ENCODE results near the gene GADL1. TPM values are rescaled to one million over a fixed set of nuclear protein-coding genes. Genes with fewer than 3 reads are reported as not detected.

Gene GADL1
- total RNA-seq, 1 experiment from 2014 or later: not detected

DNA sequence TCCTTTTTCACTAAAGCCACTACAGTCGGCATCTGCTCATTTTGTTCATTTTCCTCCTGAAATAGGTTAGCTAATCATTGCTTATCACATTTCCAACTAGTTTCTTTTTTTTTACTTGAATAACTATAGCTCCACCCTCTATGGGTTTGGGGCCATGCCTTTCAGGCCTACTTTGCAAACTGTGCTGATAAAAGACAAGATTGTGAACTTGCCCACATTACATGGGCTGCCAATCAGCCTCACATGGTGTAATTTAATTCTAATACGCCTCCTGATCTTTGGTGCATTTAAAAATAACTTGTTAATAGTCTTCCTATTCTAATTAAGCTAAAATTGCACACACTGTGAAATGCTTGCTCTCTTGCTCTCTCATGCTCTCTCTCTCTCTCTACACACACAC is 197.6 kb downstream of the GADL1 start:
- intact Hi-C loops (cut with micrococcal nuclease): no loop called here
- BruUV-seq (replicated peaks): no TSS peak
- H2AFZ ChIP-seq (ENCODE audit: low read depth, low read length, poor library complexity, severe bottlenecking): no peak overlapping the region
- no peak overlapping the region for H3K27ac ChIP-seq (ENCODE audit: low read depth, low read length)
- RAD21 ChIA-PET (ENCODE audit: low non-redundant PET in 1 of 2, low total read pairs in 2 of 2, uncharacterized antibody in 2 of 2, unreplicated experiment in 2 of 2): no interaction called here
- peaks cover 11% of the 10 kb centered on the region; the same call in 1 of the 2 replicates for H3K79me2 ChIP-seq (ENCODE audit: insufficient read depth, low read length)
- H3K4me1 ChIP-seq (ENCODE audit: control insufficient read depth in 1 of 2, insufficient read depth in 2 of 2, low read length in 2 of 2): peaks cover 3 to 10% of the 10 kb centered on the region in 2 experiments; a peak in 2 of 4 replicates
- H3K9me3 ChIP-seq (ENCODE audit: control insufficient read depth in 1 of 2, insufficient read depth in 1 of 2, low read depth in 1 of 2, low read length in 2 of 2): no peaks in the 10 kb centered on the region
- DNase-seq (ENCODE audit: low read depth, low spot score): no peak
- no peak for ATAC-seq
- TF ChIP-seq SP1 (IDR thresholded peaks at IDR 0.05; ENCODE audit: low read depth) (no peak), SRF (IDR thresholded peaks at IDR 0.05; ENCODE audit: low read depth) (no peak), EZH2phosphoT487 (IDR thresholded peaks at IDR 0.05; ENCODE audit: borderline replicate concordance) (no peak), EGR1 (IDR thresholded peaks at IDR 0.05; ENCODE audit: low read depth) (no peak), ZNF274 (IDR thresholded peaks at IDR 0.05; ENCODE audit: low read depth, low read length) (no peak), TCF7L2 (IDR thresholded peaks at IDR 0.05; ENCODE audit: borderline replicate concordance, extremely low read depth, insufficient read depth, insufficient read length) (no peak), FOSL1 (IDR thresholded peaks at IDR 0.05; ENCODE audit: low read depth) (no peak), ELF1 (IDR thresholded peaks at IDR 0.05; ENCODE audit: borderline replicate concordance, low read depth) (no peak), RAD21 (IDR thresholded peaks at IDR 0.05; ENCODE audit: low read depth) (no peak), EZH2 (IDR thresholded peaks at IDR 0.05) (no peak), JUND (IDR thresholded peaks at IDR 0.05) (no peak)
- TF ChIP-seq, protein P1, sequence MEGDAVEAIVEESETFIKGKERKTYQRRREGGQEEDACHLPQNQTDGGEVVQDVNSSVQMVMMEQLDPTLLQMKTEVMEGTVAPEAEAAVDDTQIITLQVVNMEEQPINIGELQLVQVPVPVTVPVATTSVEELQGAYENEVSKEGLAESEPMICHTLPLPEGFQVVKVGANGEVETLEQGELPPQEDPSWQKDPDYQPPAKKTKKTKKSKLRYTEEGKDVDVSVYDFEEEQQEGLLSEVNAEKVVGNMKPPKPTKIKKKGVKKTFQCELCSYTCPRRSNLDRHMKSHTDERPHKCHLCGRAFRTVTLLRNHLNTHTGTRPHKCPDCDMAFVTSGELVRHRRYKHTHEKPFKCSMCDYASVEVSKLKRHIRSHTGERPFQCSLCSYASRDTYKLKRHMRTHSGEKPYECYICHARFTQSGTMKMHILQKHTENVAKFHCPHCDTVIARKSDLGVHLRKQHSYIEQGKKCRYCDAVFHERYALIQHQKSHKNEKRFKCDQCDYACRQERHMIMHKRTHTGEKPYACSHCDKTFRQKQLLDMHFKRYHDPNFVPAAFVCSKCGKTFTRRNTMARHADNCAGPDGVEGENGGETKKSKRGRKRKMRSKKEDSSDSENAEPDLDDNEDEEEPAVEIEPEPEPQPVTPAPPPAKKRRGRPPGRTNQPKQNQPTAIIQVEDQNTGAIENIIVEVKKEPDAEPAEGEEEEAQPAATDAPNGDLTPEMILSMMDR (IDR thresholded peaks at IDR 0.05 in 2 of 3, conservative IDR thresholded peaks at IDR 0.05 in 1 of 3; ENCODE audit: borderline replicate concordance in 1 of 3, insufficient read depth in 1 of 3, low read depth in 2 of 3, low read length in 2 of 3): no peak
- TF ChIP-seq, protein P2, sequence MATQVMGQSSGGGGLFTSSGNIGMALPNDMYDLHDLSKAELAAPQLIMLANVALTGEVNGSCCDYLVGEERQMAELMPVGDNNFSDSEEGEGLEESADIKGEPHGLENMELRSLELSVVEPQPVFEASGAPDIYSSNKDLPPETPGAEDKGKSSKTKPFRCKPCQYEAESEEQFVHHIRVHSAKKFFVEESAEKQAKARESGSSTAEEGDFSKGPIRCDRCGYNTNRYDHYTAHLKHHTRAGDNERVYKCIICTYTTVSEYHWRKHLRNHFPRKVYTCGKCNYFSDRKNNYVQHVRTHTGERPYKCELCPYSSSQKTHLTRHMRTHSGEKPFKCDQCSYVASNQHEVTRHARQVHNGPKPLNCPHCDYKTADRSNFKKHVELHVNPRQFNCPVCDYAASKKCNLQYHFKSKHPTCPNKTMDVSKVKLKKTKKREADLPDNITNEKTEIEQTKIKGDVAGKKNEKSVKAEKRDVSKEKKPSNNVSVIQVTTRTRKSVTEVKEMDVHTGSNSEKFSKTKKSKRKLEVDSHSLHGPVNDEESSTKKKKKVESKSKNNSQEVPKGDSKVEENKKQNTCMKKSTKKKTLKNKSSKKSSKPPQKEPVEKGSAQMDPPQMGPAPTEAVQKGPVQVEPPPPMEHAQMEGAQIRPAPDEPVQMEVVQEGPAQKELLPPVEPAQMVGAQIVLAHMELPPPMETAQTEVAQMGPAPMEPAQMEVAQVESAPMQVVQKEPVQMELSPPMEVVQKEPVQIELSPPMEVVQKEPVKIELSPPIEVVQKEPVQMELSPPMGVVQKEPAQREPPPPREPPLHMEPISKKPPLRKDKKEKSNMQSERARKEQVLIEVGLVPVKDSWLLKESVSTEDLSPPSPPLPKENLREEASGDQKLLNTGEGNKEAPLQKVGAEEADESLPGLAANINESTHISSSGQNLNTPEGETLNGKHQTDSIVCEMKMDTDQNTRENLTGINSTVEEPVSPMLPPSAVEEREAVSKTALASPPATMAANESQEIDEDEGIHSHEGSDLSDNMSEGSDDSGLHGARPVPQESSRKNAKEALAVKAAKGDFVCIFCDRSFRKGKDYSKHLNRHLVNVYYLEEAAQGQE (IDR thresholded peaks at IDR 0.05; ENCODE audit: low read depth): no peak
- TF ChIP-seq, protein P3, sequence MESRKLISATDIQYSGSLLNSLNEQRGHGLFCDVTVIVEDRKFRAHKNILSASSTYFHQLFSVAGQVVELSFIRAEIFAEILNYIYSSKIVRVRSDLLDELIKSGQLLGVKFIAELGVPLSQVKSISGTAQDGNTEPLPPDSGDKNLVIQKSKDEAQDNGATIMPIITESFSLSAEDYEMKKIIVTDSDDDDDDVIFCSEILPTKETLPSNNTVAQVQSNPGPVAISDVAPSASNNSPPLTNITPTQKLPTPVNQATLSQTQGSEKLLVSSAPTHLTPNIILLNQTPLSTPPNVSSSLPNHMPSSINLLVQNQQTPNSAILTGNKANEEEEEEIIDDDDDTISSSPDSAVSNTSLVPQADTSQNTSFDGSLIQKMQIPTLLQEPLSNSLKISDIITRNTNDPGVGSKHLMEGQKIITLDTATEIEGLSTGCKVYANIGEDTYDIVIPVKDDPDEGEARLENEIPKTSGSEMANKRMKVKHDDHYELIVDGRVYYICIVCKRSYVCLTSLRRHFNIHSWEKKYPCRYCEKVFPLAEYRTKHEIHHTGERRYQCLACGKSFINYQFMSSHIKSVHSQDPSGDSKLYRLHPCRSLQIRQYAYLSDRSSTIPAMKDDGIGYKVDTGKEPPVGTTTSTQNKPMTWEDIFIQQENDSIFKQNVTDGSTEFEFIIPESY (IDR thresholded peaks at IDR 0.05; ENCODE audit: extremely low read depth, insufficient replicate concordance, low read length): no peak
- TF ChIP-seq, protein P4, sequence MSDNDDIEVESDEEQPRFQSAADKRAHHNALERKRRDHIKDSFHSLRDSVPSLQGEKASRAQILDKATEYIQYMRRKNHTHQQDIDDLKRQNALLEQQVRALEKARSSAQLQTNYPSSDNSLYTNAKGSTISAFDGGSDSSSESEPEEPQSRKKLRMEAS (IDR thresholded peaks at IDR 0.05): no peak
- H3K9me2 ChIP-seq (ENCODE audit: insufficient read depth): no peaks in the 10 kb centered on the region
- no peak overlapping the region for H3K4me2 ChIP-seq (ENCODE audit: low read length)
- CTCF ChIA-PET: interaction anchor here (0.7 to 1.5 kb wide), 3 partner anchors 51 to 654 kb away, joined by 3 to 4 read pairs (median 3); no protein-coding TSS in a partner anchor
- peaks cover 19 to 37% of the 10 kb centered on the region in 2 experiments for H3K36me3 ChIP-seq (ENCODE audit: control insufficient read depth in 1 of 2, insufficient read depth in 2 of 2, low read length in 2 of 2)
- POLR2A ChIA-PET: no interaction called here
- no peak overlapping the region for H3K9ac ChIP-seq (ENCODE audit: low read length)
- H3K27me3 ChIP-seq (ENCODE audit: insufficient read depth, low read length): no peaks in the 10 kb centered on the region
- no peak overlapping the region for H3K4me3 ChIP-seq (replicated peaks in 1 of 2; ENCODE audit: low read depth in 1 of 2, low read length in 2 of 2)
- no peaks in the 10 kb centered on the region; the same call in 1 of the 2 replicates for H4K20me1 ChIP-seq (ENCODE audit: insufficient read depth)
